HepG2 (cell line): ENCODE data around the gene KDM6B. TPM values are rescaled to one million over a fixed set of nuclear protein-coding genes. Genes with fewer than 3 reads are reported as not detected.

Source experiments
- ATF7-NPFF ChIP-seq: sonication (generic); formaldehyde crosslinking; IDR thresholded peaks from 2 replicates; pipeline ENCODE4 v1.8.1; 2023; ENCODE audit warnings: mild to moderate bottlenecking, low read depth, missing genetic modification reagents, moderate library complexity
- DNMT3B ChIP-seq: conservative IDR thresholded peaks from 2 replicates; pipeline ENCODE4 v1.6.1; 2016; ENCODE audit warnings: missing biosample characterization, control low read depth
- DPF2 ChIP-seq: sonication (generic); formaldehyde crosslinking; IDR thresholded peaks from 2 replicates; pipeline ENCODE4 v1.4.0; 2020; ENCODE audit warnings: mild to moderate bottlenecking, low read depth, missing genetic modification reagents, borderline replicate concordance
- HBP1 ChIP-seq: IDR thresholded peaks from 2 replicates; pipeline ENCODE4 v1.6.1; 2016; ENCODE audit warnings: low read depth, control low read depth
- KDM5B ChIP-seq: sonication (generic); formaldehyde crosslinking; IDR thresholded peaks from 2 replicates; pipeline ENCODE4 v1.4.0; 2020; ENCODE audit warnings: missing genetic modification reagents, mild to moderate bottlenecking, borderline replicate concordance
- MAFF ChIP-seq: IDR thresholded peaks from 2 replicates; pipeline ENCODE4 v1.6.1; 2011; ENCODE audit warnings: low read depth, low read length, improper control_type of control experiment
- RBM39 ChIP-seq: fragments of 200-400 bp; formaldehyde crosslinking; IDR thresholded peaks from one replicate; pipeline ENCODE4 v1.6.1; 2018; ENCODE audit warnings: antibody characterized with exemption, mild to moderate bottlenecking, low read depth, low read length; ENCODE audit not compliant: poor library complexity, severe bottlenecking
- RORA ChIP-seq: sonication (generic); formaldehyde crosslinking; IDR thresholded peaks from 2 replicates; pipeline ENCODE4 v1.5.0; 2020; ENCODE audit warnings: mild to moderate bottlenecking, missing genetic modification reagents, moderate library complexity
- SOX5 ChIP-seq: IDR thresholded peaks from 2 replicates; pipeline ENCODE4 v1.6.1; 2016; ENCODE audit warnings: borderline replicate concordance
- TFAP4 ChIP-seq: sonication (generic); IDR thresholded peaks from 2 replicates; pipeline ENCODE4 v1.6.1; 2016; ENCODE audit warnings: low read depth, borderline replicate concordance
- ZFYVE20 ChIP-seq: sonication (generic); formaldehyde crosslinking; IDR thresholded peaks from 2 replicates; pipeline ENCODE4 v1.8.0; 2023; ENCODE audit warnings: low read depth, mild to moderate bottlenecking, moderate library complexity, missing genetic modification reagents, borderline replicate concordance
- ZNF142 ChIP-seq: sonication (generic); formaldehyde crosslinking; IDR thresholded peaks from 2 replicates; pipeline ENCODE4 v1.4.0; 2020; ENCODE audit warnings: missing genetic modification reagents
- ZNF331 ChIP-seq: sonication (generic); formaldehyde crosslinking; IDR thresholded peaks from 2 replicates; pipeline ENCODE4 v1.4.0; 2020; ENCODE audit warnings: missing genetic modification reagents
- ZNF704 ChIP-seq: sonication (generic); formaldehyde crosslinking; IDR thresholded peaks from 2 replicates; pipeline ENCODE4 v1.8.1; 2023; ENCODE audit warnings: mild to moderate bottlenecking, inconsistent platforms, moderate library complexity, missing genetic modification reagents, borderline replicate concordance
- ZNF713 ChIP-seq: sonication (generic); formaldehyde crosslinking; IDR thresholded peaks from 2 replicates; pipeline ENCODE4 v1.4.0; 2020; ENCODE audit warnings: mild to moderate bottlenecking, missing genetic modification reagents
- ZSCAN12 ChIP-seq: sonication (generic); formaldehyde crosslinking; IDR thresholded peaks from 2 replicates; pipeline ENCODE4 v1.9.0; 2021; ENCODE audit warnings: mild to moderate bottlenecking, missing genetic modification reagents
- polyA plus RNA-seq, 8 experiments: library from polyadenylated mRNA; depleted of rRNA in 3 of 8; stranded (reverse) in 7 of 8; unstranded in 1 of 8; fragments of >200 nt; fragmentation: Illumina TruSeq in 4 of 8; extraction: Trizol in 4 of 8; gene quantifications; 2 replicates each; pipeline versions ENCODE4 v1.2.1 to v1.2.3, GENCODE V29; 2011 to 2016; ENCODE audit warnings: low read depth in 4 of 8, missing spikeins in 1 of 8, mixed read lengths in 1 of 8; ENCODE audit not compliant: insufficient read depth in 1 of 8
- total RNA-seq, 5 experiments: library from RNA; depleted of rRNA; stranded (reverse); fragments of >200 nt; fragmentation: Illumina TruSeq; extraction: Trizol; gene quantifications; 2 replicates each; pipeline ENCODE4 v1.2.3, GENCODE V29; 2016; ENCODE audit warnings: low read depth in 1 of 5

KDM6B gene
- total and polyA plus RNA-seq, 2 of the 13 experiments (the other 11 are each of a cell fraction or from before 2014, with no cell fraction given): 1.3 to 2.1 TPM

- 0 out of 2 replicates have a peak, but pooled peaks have one; percentile 16 for TF ChIP-seq DPF2
- TF ChIP-seq ZNF704 (CRISPR knock-in tag): 0 out of 2 replicates have a peak, but pooled peaks have one; percentile 41
- TF ChIP-seq SOX5 (CRISPR knock-in tag): peak; percentile 42
- TF ChIP-seq ZFYVE20 (CRISPR knock-in tag): no peak
- TF ChIP-seq ZSCAN12 (CRISPR knock-in tag): no peak; the same call in 1 of the 2 replicates
- no peak for TF ChIP-seq ZNF142 (CRISPR knock-in tag)
- no peak for TF ChIP-seq HBP1 (CRISPR knock-in tag)
- peak; percentile 85 for TF ChIP-seq RBM39
- TF ChIP-seq ATF7-NPFF (CRISPR knock-in tag): peak; percentile 67; the same call in 1 of the 2 replicates
- no peak for TF ChIP-seq MAFF
- no peak for TF ChIP-seq RORA (CRISPR knock-in tag)
- TF ChIP-seq TFAP4: peak; percentile 40; the same call in 1 of the 2 replicates
- no peak for TF ChIP-seq DNMT3B (CRISPR knock-in tag)
- TF ChIP-seq ZNF331 (CRISPR knock-in tag): peak; percentile 66; the same call in 1 of the 2 replicates
- no peak for TF ChIP-seq ZNF713
- peak; percentile 66; the same call in 1 of the 2 replicates for TF ChIP-seq KDM5B (CRISPR knock-in tag)
Observed at GRCh38 chr17:7856811-7857712, 23.0 kb downstream of the KDM6B start, which contains the start of gene NAA38 (continued).
